ENCODE measurements around the gene DDIT3. TPM values are rescaled to one million over a fixed set of nuclear protein-coding genes. Genes with fewer than 3 reads are reported as not detected.

The DDIT3 gene
- polyA plus RNA-seq, 10 donors: 9.9 to 13.4 (median 11.4) TPM

DNA sequence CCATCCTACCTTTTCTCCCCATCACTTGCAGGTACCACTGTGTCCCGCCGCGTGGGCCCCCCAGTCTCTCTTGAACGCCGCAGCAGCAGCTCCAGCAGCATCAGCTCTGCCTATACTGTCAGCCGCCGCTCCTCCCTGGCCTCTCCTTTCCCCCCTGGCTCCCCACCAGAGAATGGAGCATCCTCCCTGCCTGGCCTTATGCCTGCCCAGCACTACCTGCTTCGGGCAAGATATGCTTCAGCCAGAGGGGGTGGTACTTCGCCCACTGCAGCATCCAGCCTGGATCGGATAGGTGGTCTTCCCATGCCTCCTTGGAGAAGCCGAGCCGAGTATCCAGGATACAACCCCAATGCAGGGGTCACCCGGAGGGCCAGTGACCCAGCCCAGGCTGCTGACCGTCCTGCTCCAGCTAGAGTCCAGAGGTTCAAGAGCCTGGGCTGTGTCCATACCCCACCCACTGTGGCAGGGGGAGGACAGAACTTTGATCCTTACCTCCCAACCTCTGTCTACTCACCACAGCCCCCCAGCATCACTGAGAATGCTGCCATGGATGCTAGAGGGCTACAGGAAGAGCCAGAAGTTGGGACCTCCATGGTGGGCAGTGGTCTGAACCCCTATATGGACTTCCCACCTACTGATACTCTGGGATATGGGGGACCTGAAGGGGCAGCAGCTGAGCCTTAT is 49.9 kb downstream of the DDIT3 start:
- no peak for DNase-seq

DNA sequence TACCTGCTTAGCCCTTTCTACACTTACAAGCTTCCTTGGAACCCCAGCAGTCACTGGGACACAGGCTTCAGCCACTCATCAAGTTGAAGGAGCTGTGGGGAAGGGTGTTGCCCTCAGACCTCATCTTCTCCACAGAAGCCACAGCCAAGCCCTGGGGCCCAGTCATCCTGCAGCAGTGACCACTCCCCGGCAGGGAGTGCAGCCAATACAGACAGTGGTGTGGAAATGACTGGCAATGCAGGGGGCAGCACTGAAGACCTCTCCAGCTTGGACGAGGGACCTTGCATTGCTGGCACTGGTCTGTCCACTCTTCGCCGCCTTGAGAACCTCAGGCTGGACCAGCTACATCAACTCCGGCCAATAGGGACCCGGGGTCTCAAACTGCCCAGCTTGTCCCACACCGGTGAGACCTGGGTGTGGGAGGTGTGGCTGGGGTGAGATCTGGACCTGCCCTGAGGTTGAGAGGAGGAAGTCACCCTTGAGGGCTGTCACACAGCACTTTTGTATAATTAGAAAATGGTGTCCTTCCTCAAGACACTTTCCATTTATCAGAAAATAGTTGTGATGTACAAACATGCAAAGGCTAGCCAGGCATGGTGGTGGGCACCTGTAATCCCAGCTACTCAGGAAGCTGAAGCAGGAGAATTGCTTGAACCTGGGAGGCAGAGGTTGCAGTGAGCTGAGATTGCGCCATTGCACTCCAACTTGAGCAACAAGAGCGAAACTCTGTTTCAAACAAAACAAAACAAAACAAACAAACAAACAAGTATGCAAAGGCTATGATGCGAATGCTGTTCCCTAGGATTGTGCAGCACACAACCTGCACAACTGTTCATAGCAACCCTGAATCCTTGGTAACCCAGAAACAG is 50.8 kb downstream of the DDIT3 start:
- DNase-seq: no peak

DNA sequence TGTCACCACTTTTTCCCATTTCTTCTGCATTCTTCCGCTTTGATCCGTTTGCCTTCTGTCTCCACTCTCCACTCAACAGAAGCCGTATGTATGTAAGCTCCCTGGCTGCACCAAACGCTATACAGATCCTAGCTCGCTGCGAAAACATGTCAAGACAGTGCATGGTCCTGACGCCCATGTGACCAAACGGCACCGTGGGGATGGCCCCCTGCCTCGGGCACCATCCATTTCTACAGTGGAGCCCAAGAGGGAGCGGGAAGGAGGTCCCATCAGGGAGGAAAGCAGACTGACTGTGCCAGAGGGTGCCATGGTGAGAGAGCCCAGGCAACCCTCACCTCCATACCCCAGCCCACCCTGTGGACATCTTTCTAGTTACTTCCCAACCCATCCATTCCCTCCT is 52.4 kb downstream of the DDIT3 start:
- no peak for DNase-seq

DNA sequence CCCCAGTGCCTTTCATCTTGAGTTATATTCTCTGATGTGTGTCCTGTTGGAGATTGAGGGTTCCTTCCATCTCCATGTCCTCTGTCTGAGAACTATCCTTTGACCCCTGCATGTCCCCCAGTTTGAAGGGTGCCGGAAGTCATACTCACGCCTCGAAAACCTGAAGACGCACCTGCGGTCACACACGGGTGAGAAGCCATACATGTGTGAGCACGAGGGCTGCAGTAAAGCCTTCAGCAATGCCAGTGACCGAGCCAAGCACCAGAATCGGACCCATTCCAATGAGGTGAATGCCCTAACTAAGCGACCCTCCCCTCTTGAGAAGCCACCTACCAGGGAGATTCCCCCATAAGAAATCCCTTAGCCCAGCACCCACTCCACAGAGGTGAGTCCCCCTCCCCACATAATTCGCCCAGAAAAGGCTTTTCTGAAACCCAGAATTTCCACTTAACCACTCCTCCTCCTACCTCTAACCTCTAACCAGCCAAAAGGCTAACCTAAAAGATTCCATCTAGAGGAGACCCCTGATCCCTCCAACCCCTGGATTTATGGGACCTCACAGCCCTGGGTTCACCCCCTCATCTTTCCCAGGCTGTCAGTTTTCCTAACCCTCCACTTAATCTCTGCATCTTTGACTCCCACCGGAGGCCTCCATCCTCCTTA is 53.0 kb downstream of the DDIT3 start:
- DNase-seq: no peak

Other genes starting within 250 kb of the DDIT3 start
- gene R3HDM2, start 89.5 kb downstream of the DDIT3 start, polyA plus RNA-seq (ENCODE audit: insufficient read length in 10 of 10): 10 to 100 TPM; 33.2 to 59.4 (median 49.1) TPM
- under 1 TPM in 8 of 10 donors, not detected in 2; 0.12 to 0.42 (median 0.20) TPM for gene INHBC, start 85.7 kb downstream of the DDIT3 start, polyA plus RNA-seq (ENCODE audit: insufficient read length in 10 of 10)
- gene INHBE, start 65.2 kb downstream of the DDIT3 start, polyA plus RNA-seq (ENCODE audit: insufficient read length in 10 of 10): 1 to 10 TPM in 9 of 10 donors, under 1 TPM in 1; 0.83 to 4.6 (median 2.3) TPM
- 10 to 100 TPM in 5 of 10 donors, 1 to 10 TPM in 5; 6.4 to 18.4 (median 10.7) TPM for gene GLI1, start 60.7 kb downstream of the DDIT3 start, polyA plus RNA-seq (ENCODE audit: insufficient read length in 10 of 10)
- gene ARHGAP9, start 40.6 kb downstream of the DDIT3 start, polyA plus RNA-seq (ENCODE audit: insufficient read length in 10 of 10): 10 to 100 TPM in 1 of 10 donors, 1 to 10 TPM in 9; 3.5 to 10.6 (median 6.6) TPM
- 100 to 1,000 TPM in 2 of 10 donors, 10 to 100 TPM in 8; 72.4 to 114 (median 90.8) TPM for gene MARS1, start 32.4 kb downstream of the DDIT3 start, polyA plus RNA-seq (ENCODE audit: insufficient read length in 10 of 10)
- gene MBD6, start 2.3 kb upstream of the DDIT3 start, polyA plus RNA-seq (ENCODE audit: insufficient read length in 10 of 10): 10 to 100 TPM; 29.4 to 50.0 (median 36.5) TPM
- gene DCTN2, start 26.7 kb upstream of the DDIT3 start, polyA plus RNA-seq (ENCODE audit: insufficient read length in 10 of 10): 100 to 1,000 TPM; 131 to 157 (median 148) TPM
- under 1 TPM in 9 of 10 donors, not detected in 1; 0.08 to 0.46 (median 0.17) TPM for gene KIF5A, start 29.5 kb upstream of the DDIT3 start, polyA plus RNA-seq (ENCODE audit: insufficient read length in 10 of 10)
- 10 to 100 TPM; 10.4 to 16.0 (median 11.4) TPM for gene PIP4K2C, start 70.7 kb upstream of the DDIT3 start, polyA plus RNA-seq (ENCODE audit: insufficient read length in 10 of 10)
- gene DTX3, start 84.3 kb upstream of the DDIT3 start, polyA plus RNA-seq (ENCODE audit: insufficient read length in 10 of 10): 10 to 100 TPM; 21.8 to 42.7 (median 26.5) TPM
- 10 to 100 TPM; 30.5 to 47.9 (median 37.8) TPM for gene ARHGEF25, start 90.9 kb upstream of the DDIT3 start, polyA plus RNA-seq (ENCODE audit: insufficient read length in 10 of 10)
- gene B4GALNT1, start 112.7 kb upstream of the DDIT3 start, polyA plus RNA-seq (ENCODE audit: insufficient read length in 10 of 10): 1 to 10 TPM; 1.5 to 3.1 (median 2.6) TPM
- gene OS9, start 173.6 kb upstream of the DDIT3 start, polyA plus RNA-seq (ENCODE audit: insufficient read length in 10 of 10): 100 to 1,000 TPM; 112 to 161 (median 121) TPM
- gene AGAP2, start 218.2 kb upstream of the DDIT3 start, polyA plus RNA-seq (ENCODE audit: insufficient read length in 10 of 10): 10 to 100 TPM in 3 of 10 donors, 1 to 10 TPM in 7; 5.6 to 12.5 (median 7.3) TPM
- gene TSPAN31, start 224.5 kb upstream of the DDIT3 start, polyA plus RNA-seq (ENCODE audit: insufficient read length in 10 of 10): 10 to 100 TPM; 38.1 to 52.2 (median 44.0) TPM
- 100 to 1,000 TPM; 119 to 210 (median 154) TPM for gene CDK4, start 231.8 kb upstream of the DDIT3 start, polyA plus RNA-seq (ENCODE audit: insufficient read length in 10 of 10)
- 10 to 100 TPM in 1 of 10 donors, 1 to 10 TPM in 9; 6.6 to 10.2 (median 7.9) TPM for gene MARCHF9, start 234.6 kb upstream of the DDIT3 start, polyA plus RNA-seq (ENCODE audit: insufficient read length in 10 of 10)
- gene CYP27B1, start 246.6 kb upstream of the DDIT3 start, polyA plus RNA-seq (ENCODE audit: insufficient read length in 10 of 10): 1 to 10 TPM in 3 of 10 donors, under 1 TPM in 7; 0.20 to 1.3 (median 0.82) TPM